Measurements from ENCODE around the gene ZMIZ2. TPM values are rescaled to one million over a fixed set of nuclear protein-coding genes. Genes with fewer than 3 reads are reported as not detected.

The ZMIZ2 gene
- total RNA-seq, 2 experiments from 2014 or later = 131 to 134 TPM

DNA sequence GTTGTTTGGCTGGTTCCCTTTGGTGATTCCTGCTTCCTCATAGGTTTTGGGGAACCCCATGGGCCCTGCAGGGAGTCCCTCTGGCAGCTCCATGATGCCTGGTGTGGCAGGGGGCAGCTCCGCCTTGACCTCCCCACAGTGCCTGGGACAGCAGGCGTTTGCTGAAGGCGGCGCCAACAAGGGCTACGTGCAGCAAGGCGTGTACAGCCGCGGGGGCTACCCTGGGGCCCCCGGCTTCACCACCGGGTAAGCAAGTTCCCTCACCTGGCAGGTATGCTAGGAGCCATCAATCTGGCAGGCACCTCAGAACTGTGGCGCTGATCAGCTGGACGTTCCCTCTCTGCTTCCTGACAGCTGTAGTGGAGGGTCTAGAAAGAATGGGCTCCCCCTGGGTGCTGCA lies 8.3 kb downstream of the ZMIZ2 start:
- Mint-ChIP-seq H3K4me3 (no peak overlapping the region), H3K4me1 (ENCODE audit: low read depth) (peaks cover 19% of the 10 kb centered on the region)
- ATAC-seq = no peak

DNA sequence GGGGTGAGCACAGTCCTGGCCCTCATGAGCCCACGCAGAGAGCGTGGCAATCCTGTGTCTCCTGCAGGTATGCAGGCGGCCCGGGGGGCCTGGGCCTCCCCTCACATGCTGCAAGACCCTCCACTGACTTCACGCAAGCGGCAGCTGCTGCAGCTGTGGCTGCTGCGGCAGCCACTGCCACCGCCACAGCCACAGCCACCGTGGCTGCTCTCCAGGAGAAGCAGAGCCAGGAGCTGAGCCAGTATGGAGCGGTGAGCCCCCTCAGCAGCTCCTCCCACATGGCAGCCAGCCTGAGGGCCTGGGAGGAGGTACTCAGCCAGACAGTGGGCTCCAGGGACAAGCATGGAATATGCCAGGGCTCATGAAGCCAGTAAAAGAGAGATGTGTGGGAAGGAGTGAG lies 8.7 kb downstream of the ZMIZ2 start:
- no peak overlapping the region for H3K4me3 Mint-ChIP-seq
- ChIA-PET CTCF (no interaction called here), POLR2A (interaction anchor here (1.2 to 1.9 kb wide), 2 partner anchors 13 to 173 kb away, joined by 3 to 5 read pairs; no protein-coding TSS in a partner anchor)
- H3K4me1 Mint-ChIP-seq (ENCODE audit: low read depth) = peaks cover 18% of the 10 kb centered on the region
- TF ChIP-seq, protein P1, sequence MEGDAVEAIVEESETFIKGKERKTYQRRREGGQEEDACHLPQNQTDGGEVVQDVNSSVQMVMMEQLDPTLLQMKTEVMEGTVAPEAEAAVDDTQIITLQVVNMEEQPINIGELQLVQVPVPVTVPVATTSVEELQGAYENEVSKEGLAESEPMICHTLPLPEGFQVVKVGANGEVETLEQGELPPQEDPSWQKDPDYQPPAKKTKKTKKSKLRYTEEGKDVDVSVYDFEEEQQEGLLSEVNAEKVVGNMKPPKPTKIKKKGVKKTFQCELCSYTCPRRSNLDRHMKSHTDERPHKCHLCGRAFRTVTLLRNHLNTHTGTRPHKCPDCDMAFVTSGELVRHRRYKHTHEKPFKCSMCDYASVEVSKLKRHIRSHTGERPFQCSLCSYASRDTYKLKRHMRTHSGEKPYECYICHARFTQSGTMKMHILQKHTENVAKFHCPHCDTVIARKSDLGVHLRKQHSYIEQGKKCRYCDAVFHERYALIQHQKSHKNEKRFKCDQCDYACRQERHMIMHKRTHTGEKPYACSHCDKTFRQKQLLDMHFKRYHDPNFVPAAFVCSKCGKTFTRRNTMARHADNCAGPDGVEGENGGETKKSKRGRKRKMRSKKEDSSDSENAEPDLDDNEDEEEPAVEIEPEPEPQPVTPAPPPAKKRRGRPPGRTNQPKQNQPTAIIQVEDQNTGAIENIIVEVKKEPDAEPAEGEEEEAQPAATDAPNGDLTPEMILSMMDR (IDR thresholded peaks at IDR 0.05) = no peak
- no peak overlapping the region for H3K27ac Mint-ChIP-seq
- peaks cover 27% of the 10 kb centered on the region for H3K36me3 Mint-ChIP-seq (ENCODE audit: low read depth)
- H3K27me3 Mint-ChIP-seq = no peaks in the 10 kb centered on the region
- intact Hi-C loops (cut with micrococcal nuclease) = loop anchor here (10.0 kb wide), 1 partner anchor 173 kb away; the partner anchor contains the start of gene TMED4
- no peaks in the 10 kb centered on the region for H3K9me3 Mint-ChIP-seq
- no peak for DNase-seq
- no peak for ATAC-seq

More for the DNA sequence above, 8.3 kb downstream of the ZMIZ2 start:
- intact Hi-C loops (cut with micrococcal nuclease) = loop anchor here (10.0 kb wide), 1 partner anchor 172 kb away; the partner anchor contains the start of gene TMED4
- no peaks in the 10 kb centered on the region for H3K27me3 Mint-ChIP-seq
- POLR2A ChIA-PET = interaction anchor here (1.2 kb wide), 2 partner anchors 13 to 172 kb away, joined by 3 read pairs; no protein-coding TSS in a partner anchor
- CTCF ChIA-PET = no interaction called here
- peaks cover 25% of the 10 kb centered on the region for H3K36me3 Mint-ChIP-seq (ENCODE audit: low read depth)
- TF ChIP-seq, protein P1 (IDR thresholded peaks at IDR 0.05) = no peak
- no peak for DNase-seq
- no peak overlapping the region for H3K27ac Mint-ChIP-seq
- H3K9me3 Mint-ChIP-seq = no peaks in the 10 kb centered on the region

DNA sequence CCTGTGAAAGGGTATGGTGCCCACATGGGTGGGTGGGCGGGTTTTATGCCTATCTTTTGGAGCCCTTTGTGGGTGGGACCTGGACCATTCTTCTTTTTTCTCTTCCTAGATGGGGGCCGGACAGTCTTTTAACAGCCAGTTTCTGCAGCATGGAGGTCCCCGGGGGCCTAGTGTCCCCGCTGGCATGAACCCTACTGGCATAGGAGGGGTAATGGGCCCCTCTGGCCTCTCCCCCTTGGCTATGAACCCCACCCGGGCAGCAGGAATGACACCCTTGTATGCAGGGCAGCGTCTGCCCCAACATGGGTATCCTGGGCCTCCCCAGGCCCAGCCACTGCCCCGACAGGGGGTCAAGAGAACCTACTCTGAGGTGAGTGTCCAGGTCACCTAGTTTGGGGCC lies 9.1 kb downstream of the ZMIZ2 start:
- ChIA-PET POLR2A (interaction anchor here (1.9 kb wide), 1 partner anchor 14 kb away, joined by 5 read pairs; no protein-coding TSS in a partner anchor), CTCF (no interaction called here)
- peaks cover 24% of the 10 kb centered on the region for H3K36me3 Mint-ChIP-seq (ENCODE audit: low read depth)
- H3K27me3 Mint-ChIP-seq = no peaks in the 10 kb centered on the region
- no peak overlapping the region for H3K4me3 Mint-ChIP-seq
- H3K4me1 Mint-ChIP-seq (ENCODE audit: low read depth) = peaks cover 13% of the 10 kb centered on the region
- TF ChIP-seq, protein P1 (IDR thresholded peaks at IDR 0.05) = no peak
- no peaks in the 10 kb centered on the region for H3K9me3 Mint-ChIP-seq
- ATAC-seq (no peak), DNase-seq (no peak)
- intact Hi-C loops (cut with micrococcal nuclease) = loop anchor here (10.0 kb wide), 1 partner anchor 173 kb away; the partner anchor contains the start of gene TMED4
- no peak overlapping the region for H3K27ac Mint-ChIP-seq

DNA sequence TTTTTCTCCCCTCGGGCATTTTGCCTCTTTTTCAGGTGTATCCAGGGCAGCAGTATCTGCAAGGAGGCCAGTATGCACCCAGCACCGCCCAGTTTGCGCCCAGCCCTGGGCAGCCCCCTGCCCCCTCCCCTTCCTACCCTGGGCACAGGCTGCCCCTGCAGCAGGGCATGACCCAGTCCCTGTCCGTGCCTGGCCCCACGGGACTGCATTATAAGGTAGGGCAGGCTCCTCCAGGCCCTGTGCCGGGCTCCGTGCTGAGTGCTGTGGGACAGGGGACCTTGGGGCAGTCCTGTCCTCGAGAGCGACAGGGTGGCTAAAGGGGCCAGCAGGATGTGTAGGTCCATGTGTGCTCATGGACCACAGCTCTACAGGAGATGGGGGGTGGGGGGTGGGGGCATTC lies 10.6 kb downstream of the ZMIZ2 start:
- DNase-seq = no peak
- H3K4me1 Mint-ChIP-seq (ENCODE audit: low read depth) = peaks cover 5% of the 10 kb centered on the region
- no peak overlapping the region for H3K4me3 Mint-ChIP-seq
- no peak for ATAC-seq
- H3K27me3 Mint-ChIP-seq = no peaks in the 10 kb centered on the region
- no peak overlapping the region for H3K27ac Mint-ChIP-seq
- ChIA-PET POLR2A (interaction anchor here (1.9 kb wide), 1 partner anchor 15 kb away, joined by 5 read pairs; no protein-coding TSS in a partner anchor), CTCF (no interaction called here)
- TF ChIP-seq, protein P1 (IDR thresholded peaks at IDR 0.05) = no peak
- H3K36me3 Mint-ChIP-seq (ENCODE audit: low read depth) = peaks cover 30% of the 10 kb centered on the region
- intact Hi-C loops (cut with micrococcal nuclease) = loop anchor here (10.0 kb wide), 1 partner anchor 174 kb away; the partner anchor contains the start of gene TMED4
- H3K9me3 Mint-ChIP-seq = no peaks in the 10 kb centered on the region

DNA sequence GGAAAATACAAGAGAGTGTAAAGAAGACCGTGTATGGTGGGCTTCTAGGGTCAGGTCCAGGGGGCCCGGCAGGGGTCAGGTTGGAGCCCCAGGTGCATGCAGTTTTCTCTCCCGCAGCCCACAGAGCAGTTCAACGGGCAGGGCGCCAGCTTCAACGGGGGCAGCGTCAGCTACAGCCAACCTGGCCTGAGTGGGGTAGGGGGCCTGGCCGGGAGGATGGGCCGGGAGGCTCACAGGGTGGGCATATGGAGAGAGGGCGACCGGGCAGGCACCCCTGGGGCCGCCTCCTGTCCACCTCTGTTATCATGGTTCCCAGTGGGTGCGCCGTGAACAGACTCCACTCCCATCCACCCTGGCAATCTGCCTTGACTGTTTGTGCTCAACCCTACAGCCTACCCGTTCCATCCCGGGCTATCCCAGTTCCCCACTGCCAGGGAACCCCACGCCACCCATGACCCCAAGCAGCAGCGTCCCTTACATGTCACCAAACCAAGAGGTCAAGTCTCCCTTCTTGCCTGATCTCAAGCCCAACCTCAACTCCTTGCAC lies 11.5 kb downstream of the ZMIZ2 start:
- DNase-seq = no peak
- TF ChIP-seq, protein P1 (IDR thresholded peaks at IDR 0.05) = no peak
- H3K4me1 Mint-ChIP-seq (ENCODE audit: low read depth) = peaks cover 3% of the 10 kb centered on the region
- no peak for ATAC-seq
- no peak overlapping the region for H3K4me3 Mint-ChIP-seq
- H3K27me3 Mint-ChIP-seq = no peaks in the 10 kb centered on the region
- CTCF ChIA-PET = no interaction called here
- H3K9me3 Mint-ChIP-seq = no peaks in the 10 kb centered on the region
- POLR2A ChIA-PET = no interaction called here
- H3K36me3 Mint-ChIP-seq (ENCODE audit: low read depth) = peaks cover 35% of the 10 kb centered on the region
- intact Hi-C loops (cut with micrococcal nuclease) = no loop called here
- H3K27ac Mint-ChIP-seq = no peak overlapping the region

Measured in activated CD8-positive, alpha-beta T cell treated with anti-CD3 and anti-CD28 coated beads for 36 hours (primary cell).